Ectodermal cell (in vitro differentiated cells): ENCODE data around the gene CCNL2.
"Not testable (repeated sequence)": the region's sequence is repeated elsewhere in the genome, so short reads cannot be mapped to it uniquely, and the experiment has no call there.

Experiments used
- H3K27ac ChIP-seq: 2 replicates; pipeline ENCODE4 v1.7.0; 2013; ENCODE audit warnings: mild to moderate bottlenecking, low read depth, low read length; ENCODE audit not compliant: insufficient read depth, poor library complexity, severe bottlenecking
- H3K27me3 ChIP-seq: 2 replicates; pipeline ENCODE4 v1.7.0; 2013; ENCODE audit warnings: mild to moderate bottlenecking, low read length; ENCODE audit not compliant: insufficient read depth, control insufficient read depth, poor library complexity, severe bottlenecking
- H3K36me3 ChIP-seq: one replicate; pipeline ENCODE4 v1.7.0; 2013; ENCODE audit warnings: low read length; ENCODE audit not compliant: control insufficient read depth, insufficient read depth
- H3K4me1 ChIP-seq: one replicate; pipeline ENCODE4 v1.7.0; 2013; ENCODE audit warnings: low read length; ENCODE audit not compliant: control insufficient read depth, insufficient read depth
- H3K4me3 ChIP-seq: 2 replicates; pipeline ENCODE4 v1.7.0; 2013; ENCODE audit warnings: low read depth, low read length, control low read depth; ENCODE audit not compliant: insufficient read depth
- H3K9me3 ChIP-seq: 2 replicates; pipeline ENCODE4 v1.7.0; 2013; ENCODE audit warnings: mild to moderate bottlenecking, low read length, moderate library complexity; ENCODE audit not compliant: control insufficient read depth
- WGBS, 2 experiments: methylation state at CpG; one replicate each; pipeline ENCODE4 v1.1.7; 2013; ENCODE audit warnings: missing lambda C conversion rate in 2 of 2; 5-methylcytosine and 5-hydroxymethylcytosine counted together

CCNL2 gene

DNA sequence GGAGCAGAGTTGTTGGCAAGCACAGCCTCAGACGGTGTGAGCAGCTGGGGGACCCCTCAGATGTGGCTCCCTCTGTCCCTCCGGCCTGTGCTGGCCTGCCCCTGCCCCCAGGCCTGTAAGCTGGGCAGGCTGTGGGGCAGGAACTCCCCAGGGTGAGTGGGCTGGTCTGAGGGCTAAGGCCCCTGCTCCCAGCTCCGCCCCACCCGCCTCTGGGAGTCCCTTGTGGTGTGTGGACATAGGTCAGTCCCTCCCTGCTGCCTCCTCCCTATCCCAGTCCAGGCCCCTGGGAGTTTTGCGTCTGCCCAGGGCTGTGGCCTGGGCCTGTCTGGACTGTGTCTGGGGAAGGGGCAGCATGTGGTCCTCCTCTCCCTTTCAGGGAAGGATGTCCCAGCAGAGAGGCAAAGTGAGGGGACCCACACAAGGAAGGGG lies 32.7 kb upstream of the CCNL2 start:
- no peak overlapping the region for H3K27ac ChIP-seq
- no peaks in the 10 kb centered on the region for H3K9me3 ChIP-seq
- peaks cover 27% of the 10 kb centered on the region for H3K27me3 ChIP-seq
- no peaks in the 10 kb centered on the region for H3K36me3 ChIP-seq
- H3K4me1 ChIP-seq: peaks cover 58% of the 10 kb centered on the region
- no peak overlapping the region for H3K4me3 ChIP-seq
- WGBS, 2 experiments: 43 to 60% methylated on average over 5 of the region's 5 CpGs

DNA sequence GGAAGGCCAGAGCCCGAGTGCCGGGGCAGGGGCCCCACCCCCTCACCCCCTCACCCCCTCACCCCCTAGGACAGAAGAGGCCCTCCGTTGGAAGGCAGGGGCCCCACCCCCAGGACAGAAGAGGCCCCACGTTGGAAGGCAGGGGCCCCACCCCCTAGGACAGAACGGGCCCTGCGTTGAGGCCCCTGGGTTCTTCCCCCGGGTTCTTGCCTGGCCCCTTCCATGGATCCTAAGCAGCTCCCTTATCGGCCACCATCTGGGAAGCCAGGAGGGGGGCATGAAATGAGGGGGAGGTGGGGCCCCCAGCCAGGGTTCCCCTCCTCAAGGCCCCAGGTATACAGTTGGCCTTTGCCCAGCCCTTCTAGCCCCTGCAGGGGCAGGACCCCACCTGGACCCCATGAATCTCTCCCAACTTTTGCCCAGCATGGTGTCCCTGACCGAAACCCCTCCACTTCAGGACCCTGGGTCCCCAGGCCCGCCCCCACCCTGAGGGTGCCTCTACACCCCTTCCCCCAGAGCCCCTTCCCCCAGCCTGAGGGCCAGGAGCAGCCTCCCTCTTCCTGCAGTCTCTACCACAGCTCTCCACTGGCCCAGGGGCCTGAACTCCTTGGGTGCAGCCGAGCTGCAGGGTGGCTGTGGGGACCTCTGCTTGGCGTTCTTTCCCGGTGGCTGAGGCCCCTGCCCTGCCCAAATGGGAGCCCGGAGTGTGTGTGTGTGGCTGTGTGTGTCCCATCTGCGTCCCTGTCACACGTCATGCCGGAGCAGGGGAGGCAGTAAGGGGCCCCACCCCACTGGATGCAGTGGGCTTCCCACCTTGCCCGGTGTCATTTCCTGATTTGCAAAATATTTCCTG lies 32.1 kb upstream of the CCNL2 start:
- Histone ChIP-seq H3K27ac (no peak overlapping the region), H3K4me1 (peaks cover 62% of the 10 kb centered on the region), H3K36me3 (no peaks in the 10 kb centered on the region), H3K27me3 (peaks cover 21% of the 10 kb centered on the region), H3K9me3 (no peaks in the 10 kb centered on the region), H3K4me3 (no peak overlapping the region)
- 69 to 70% methylated on average over 16 of the region's 18 CpGs for WGBS, 2 experiments

DNA sequence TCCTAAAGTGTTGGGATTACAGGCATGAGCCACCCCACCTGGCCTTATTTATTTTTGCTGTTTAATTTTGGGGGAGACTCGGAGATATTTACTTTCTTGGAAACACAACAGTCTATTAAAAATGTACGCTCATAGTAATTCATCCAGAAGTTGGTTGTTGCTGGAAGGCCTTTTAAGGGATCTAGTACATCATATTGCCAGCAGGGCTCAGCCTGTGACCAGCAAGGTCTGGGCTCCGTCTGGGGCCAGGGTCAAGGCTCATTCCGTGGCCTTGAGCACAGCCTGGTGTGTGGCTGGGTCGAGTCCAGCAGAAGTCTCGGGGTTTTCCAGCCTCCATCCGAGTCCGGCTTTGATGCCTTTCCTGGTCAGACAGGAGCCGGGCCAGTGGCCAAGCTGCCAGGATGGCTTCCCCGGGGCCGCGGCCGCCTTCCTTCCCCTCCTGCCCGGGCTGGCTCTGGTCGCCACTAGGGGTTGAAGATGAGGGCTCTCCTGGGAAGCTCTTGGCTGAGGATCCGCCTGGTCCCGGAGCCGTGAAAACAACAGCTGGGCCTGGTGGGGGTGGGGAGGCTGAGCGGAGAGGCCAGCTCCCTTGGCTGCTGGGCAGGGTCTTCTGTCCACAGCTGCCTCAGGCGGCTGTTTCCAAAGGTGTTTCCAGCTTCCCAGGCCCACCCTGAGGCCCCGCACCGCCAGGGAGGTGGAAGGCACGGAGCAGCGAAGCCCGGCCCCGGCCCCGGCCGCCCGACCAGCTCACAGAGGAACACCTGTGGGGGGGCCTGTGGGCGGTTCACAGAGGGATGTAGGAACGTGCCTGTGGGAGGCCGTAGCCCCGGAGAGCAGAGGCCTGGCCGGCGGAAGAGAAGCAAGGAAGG lies 31.2 kb upstream of the CCNL2 start:
- 39 to 43% methylated on average over 33 to 35 of the region's 35 CpGs for WGBS, 2 experiments
- H3K9me3 ChIP-seq: no peaks in the 10 kb centered on the region
- H3K4me1 ChIP-seq: peaks cover 64% of the 10 kb centered on the region
- no peak overlapping the region for H3K4me3 ChIP-seq
- peaks cover 15% of the 10 kb centered on the region for H3K27me3 ChIP-seq
- H3K27ac ChIP-seq: no peak overlapping the region
- H3K36me3 ChIP-seq: no peaks in the 10 kb centered on the region

DNA sequence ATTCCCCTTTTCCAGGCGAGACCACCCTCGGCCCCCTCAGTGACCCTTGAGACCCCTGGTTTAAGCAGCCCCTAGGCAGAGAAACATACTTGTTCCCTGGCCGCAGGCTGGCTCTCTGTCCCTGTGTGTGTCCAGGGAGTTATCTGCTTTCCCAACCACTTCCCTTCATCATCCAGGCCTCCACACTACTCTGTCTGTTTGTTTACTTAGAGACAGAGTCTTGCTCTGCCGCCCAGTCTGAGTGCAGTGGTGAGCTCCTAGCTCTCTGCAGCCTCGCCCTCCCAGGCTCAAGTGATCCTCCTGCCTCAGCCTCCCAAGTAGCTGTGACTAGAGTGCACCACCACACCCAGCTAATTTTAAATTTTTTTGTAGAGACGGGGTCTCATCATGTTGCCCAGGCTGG lies 30.5 kb upstream of the CCNL2 start:
- no peaks in the 10 kb centered on the region for H3K36me3 ChIP-seq
- H3K9me3 ChIP-seq: no peaks in the 10 kb centered on the region
- 93 to 95% methylated on average over 6 of the region's 6 CpGs for WGBS, 2 experiments
- H3K4me3 ChIP-seq: no peak overlapping the region
- H3K27ac ChIP-seq: no peak overlapping the region
- peaks cover 8% of the 10 kb centered on the region for H3K27me3 ChIP-seq
- peaks cover 58% of the 10 kb centered on the region for H3K4me1 ChIP-seq

DNA sequence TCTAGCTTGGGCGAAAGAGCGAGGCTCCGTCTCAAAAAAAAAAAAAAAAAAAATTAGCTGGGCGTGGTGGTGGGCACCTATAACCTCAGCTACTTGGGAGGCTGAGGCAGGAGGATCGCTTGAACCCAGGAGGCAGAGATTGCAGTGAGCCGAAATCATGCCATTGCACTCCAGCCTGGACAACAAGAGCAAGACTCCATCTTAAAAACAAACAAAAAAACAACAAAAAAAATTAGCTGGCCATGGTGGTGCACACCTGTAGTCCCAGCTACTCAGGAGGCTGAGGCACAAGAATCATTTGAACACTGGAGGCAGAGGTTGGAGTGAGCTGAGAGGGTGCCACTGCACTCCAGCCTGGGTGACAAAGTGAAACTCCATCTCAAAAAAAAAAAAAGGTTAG lies 29.8 kb upstream of the CCNL2 start:
- not testable (repeated sequence) for H3K27ac ChIP-seq, H3K27me3 ChIP-seq, H3K9me3 ChIP-seq, H3K36me3 ChIP-seq, H3K4me3 ChIP-seq
- 94% methylated on average over 6 of the region's 6 CpGs for WGBS, 2 experiments
- peaks cover 51% of the 10 kb centered on the region for H3K4me1 ChIP-seq

DNA sequence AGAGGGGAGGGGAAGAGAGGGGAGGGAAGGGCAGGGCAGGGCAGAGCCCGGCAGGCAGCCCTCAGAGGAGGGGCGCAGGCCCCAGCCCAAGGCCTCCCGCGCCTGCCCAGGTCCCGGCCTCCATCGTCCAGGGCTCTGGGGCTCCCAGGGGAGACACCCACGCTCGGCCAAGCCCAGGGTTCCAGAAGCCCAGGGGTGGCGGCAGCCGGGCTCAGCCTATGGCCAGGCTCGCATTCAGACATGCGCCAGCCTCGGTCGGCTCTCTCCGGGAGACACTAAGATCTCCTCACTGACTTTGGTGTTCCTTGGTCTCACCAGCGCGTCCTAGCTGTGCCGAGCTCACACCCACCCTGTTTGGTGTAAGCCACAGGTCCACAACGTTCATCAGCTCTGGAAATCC lies 29.0 kb upstream of the CCNL2 start:
- no peak overlapping the region for H3K27ac ChIP-seq
- whole genome bisulfite sequencing, 2 experiments: 92 to 93% methylated on average over 19 of the region's 19 CpGs
- H3K4me3 ChIP-seq: no peak overlapping the region
- no peaks in the 10 kb centered on the region for H3K9me3 ChIP-seq
- no peaks in the 10 kb centered on the region for H3K36me3 ChIP-seq
- no peaks in the 10 kb centered on the region for H3K27me3 ChIP-seq
- peaks cover 43% of the 10 kb centered on the region for H3K4me1 ChIP-seq

DNA sequence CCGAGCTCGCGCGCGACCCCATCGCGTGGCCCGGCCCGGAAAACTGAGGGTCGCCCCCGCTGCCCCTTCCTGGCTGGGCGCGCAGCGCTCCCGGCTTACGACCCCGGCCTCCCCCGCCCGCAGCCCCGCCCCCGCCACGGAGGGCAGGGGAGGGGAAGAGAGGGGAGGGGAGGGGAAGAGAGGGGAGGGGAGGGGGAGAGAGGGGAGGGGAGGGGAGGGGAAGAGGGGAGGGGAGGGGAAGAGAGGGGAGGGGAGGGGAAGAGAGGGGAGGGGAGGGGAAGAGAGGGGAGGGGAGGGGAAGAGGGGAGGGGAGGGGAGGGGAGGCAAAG lies 28.6 kb upstream of the CCNL2 start:
- WGBS, 2 experiments: 2 to 4% methylated on average over 14 to 15 of the region's 22 CpGs
- Histone ChIP-seq H3K4me3 (peak overlapping the region; percentile 42), H3K4me1 (peaks cover 39% of the 10 kb centered on the region)

DNA sequence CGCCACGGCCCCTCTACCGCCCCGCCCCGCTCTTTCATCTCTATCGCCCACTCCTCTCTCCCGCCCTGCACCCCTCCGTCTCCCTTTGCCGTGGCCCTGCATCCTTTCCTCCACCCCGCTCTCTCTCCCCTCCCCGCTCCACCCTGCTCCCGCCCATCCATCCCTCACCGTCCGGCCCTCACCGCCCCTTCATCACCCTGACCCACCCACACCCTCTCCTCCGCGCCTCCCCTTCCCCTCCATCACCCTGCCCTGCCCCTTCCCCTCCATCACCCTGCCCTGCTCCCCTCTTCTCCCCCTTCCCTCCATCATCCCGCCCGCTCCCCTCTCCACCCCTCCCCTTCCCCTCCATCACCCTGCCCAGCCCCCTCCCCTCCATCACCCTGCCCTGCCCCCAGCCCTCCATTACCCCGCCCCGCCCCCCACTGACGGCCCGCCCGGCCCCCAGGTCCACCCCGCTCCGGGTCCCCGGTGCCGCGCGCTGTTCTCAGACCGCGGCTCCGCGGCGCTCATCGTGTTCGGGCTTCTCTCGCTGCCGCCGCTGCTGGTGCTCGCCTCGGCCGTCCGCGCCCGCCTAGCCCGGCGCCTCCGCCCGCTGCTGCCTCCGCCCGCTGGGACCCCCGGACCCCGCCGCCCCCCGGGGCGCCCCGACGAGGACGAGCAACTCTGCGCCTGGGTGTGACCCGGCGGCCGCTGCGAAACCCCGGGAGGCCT lies 28.1 kb upstream of the CCNL2 start:
- 5% methylated on average over 65 to 66 of the region's 66 CpGs for WGBS, 2 experiments
- Histone ChIP-seq H3K27ac (no peak overlapping the region), H3K9me3 (no peaks in the 10 kb centered on the region), H3K4me3 (peak overlapping the region; percentile 42), H3K27me3 (no peaks in the 10 kb centered on the region), H3K4me1 (peaks cover 39% of the 10 kb centered on the region), H3K36me3 (no peaks in the 10 kb centered on the region)

More for the DNA sequence above, 28.6 kb upstream of the CCNL2 start:
- H3K9me3 ChIP-seq: no peaks in the 10 kb centered on the region
- no peaks in the 10 kb centered on the region for H3K27me3 ChIP-seq
- no peak overlapping the region for H3K27ac ChIP-seq
- no peaks in the 10 kb centered on the region for H3K36me3 ChIP-seq

DNA sequence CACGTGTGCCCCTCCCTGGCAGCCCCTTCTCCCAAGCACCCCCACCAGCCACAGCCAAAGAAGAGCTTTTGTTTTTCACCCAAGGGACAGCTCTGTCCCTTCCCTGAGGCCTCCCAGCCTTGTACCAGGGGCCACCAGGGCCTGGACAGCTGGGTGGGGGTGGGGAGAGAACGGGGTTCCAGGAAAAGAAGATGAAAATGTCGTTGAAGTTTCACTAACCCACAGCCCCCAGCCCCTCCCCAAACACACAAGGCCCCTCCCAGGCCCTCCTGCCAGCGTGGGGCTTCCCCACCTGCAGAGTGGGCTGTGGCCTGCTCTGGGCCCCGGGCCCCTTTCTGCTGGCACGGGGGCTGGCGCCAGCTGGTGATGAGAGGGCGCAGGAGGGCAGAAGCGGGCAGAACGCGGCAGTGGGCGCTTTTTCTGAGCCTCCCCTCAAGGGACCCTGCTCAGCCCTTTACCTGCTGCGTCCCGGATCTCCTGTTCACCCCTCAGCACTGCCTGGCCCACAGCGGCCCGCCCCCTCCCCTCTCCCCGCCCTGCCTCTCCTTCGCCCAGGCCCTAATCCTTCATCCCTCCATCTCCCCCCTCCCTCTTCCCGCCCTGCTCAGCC lies 27.5 kb upstream of the CCNL2 start:
- H3K27ac ChIP-seq: peak overlapping the region; percentile 62
- WGBS, 2 experiments: 23 to 24% methylated on average over 17 to 19 of the region's 19 CpGs
- peak overlapping the region; percentile 27 for H3K4me3 ChIP-seq
- no peaks in the 10 kb centered on the region for H3K27me3 ChIP-seq
- no peaks in the 10 kb centered on the region for H3K9me3 ChIP-seq
- no peaks in the 10 kb centered on the region for H3K36me3 ChIP-seq
- peaks cover 39% of the 10 kb centered on the region for H3K4me1 ChIP-seq
